ENCODE results near the gene CEP192.

GRCh38 chr18:13108330-13108729 is 117.2 kb downstream of the CEP192 start:
- TF ChIP-seq POLR2A (IDR thresholded peaks at IDR 0.05; ENCODE audit: low read depth, low read length) (no peak), POLR2AphosphoS5 (IDR thresholded peaks at IDR 0.05; ENCODE audit: low read depth, low read length) (no peak)
